OCI-LY3 (cell line): ENCODE results near the gene BIRC6.
A peak's percentile ranks its signal among the peaks of the same experiment; 100 is the strongest.

Source experiments
- H2AFZ ChIP-seq: fragments of 200-600, 300-600 bp; shearing (Covaris generic); 2 replicates; pipeline ENCODE4 v1.6.0; 2014; ENCODE audit warnings: antibody characterized with exemption, low read depth, low read length
- H3K27ac ChIP-seq: fragments of 200-600, 300-600 bp; sonication (generic); 2 replicates; pipeline ENCODE4 v1.5.1; 2014; ENCODE audit warnings: mild to moderate bottlenecking, low read length, moderate library complexity, mixed read lengths
- H3K27me3 ChIP-seq: fragments of 200-600, 300-600 bp; sonication (generic); 2 replicates; pipeline ENCODE4 v1.6.1; 2014; ENCODE audit warnings: low read depth, low read length, mixed read lengths
- H3K36me3 ChIP-seq: fragments of 200-600, 300-600 bp; sonication (generic); replicated peaks from 2 replicates; pipeline ENCODE3; 2014; ENCODE audit warnings: low read depth, low read length, mixed read lengths
- H3K4me1 ChIP-seq: fragments of 300-600, 200-600 bp; sonication (generic); 2 replicates; pipeline ENCODE4 v1.6.1; 2014; ENCODE audit warnings: low read length, mixed read lengths
- H3K4me2 ChIP-seq: fragments of 200-600, 300-600 bp; sonication (generic); 2 replicates; pipeline ENCODE4 v1.6.1; 2014; ENCODE audit warnings: low read length, mixed read lengths
- H3K4me3 ChIP-seq: fragments of 300-600, 200-600 bp; sonication (generic); 2 replicates; pipeline ENCODE4 v1.5.1; 2014; ENCODE audit warnings: antibody characterized with exemption, mild to moderate bottlenecking, low read length, moderate library complexity
- H3K79me2 ChIP-seq: fragments of 300-600, 200-600 bp; shearing (Covaris generic); 2 replicates; pipeline ENCODE4 v1.6.1; 2014; ENCODE audit warnings: mild to moderate bottlenecking, low read length, mixed read lengths
- H3K9ac ChIP-seq: fragments of 300-600, 200-600 bp; shearing (Covaris generic); 2 replicates; pipeline ENCODE4 v1.6.0; 2014; ENCODE audit warnings: mild to moderate bottlenecking, low read length, moderate library complexity
- H3K9me3 ChIP-seq: fragments of 200-600, 300-600 bp; shearing (Covaris generic); 2 replicates; pipeline ENCODE4 v1.6.1; 2014; ENCODE audit warnings: low read length, mixed read lengths; ENCODE audit not compliant: insufficient read depth
- H4K20me1 ChIP-seq: fragments of 200-600, 300-600 bp; sonication (generic); 2 replicates; pipeline ENCODE4 v1.6.1; 2016; ENCODE audit warnings: low read length, mixed read lengths; ENCODE audit not compliant: insufficient read depth
- EZH2phosphoT487 ChIP-seq: fragments of 200-600 bp; shearing (Covaris generic); IDR thresholded peaks from 2 replicates; pipeline ENCODE4 v1.6.1; 2018; ENCODE audit warnings: antibody characterized with exemption, mixed run types, low read depth
- TF ChIP-seq, protein P1 (sequence below): fragments of 200-600, 300-600 bp; sonication (generic); IDR thresholded peaks from 2 replicates; pipeline ENCODE4 v1.5.1; 2014; ENCODE audit warnings: antibody characterized with exemption, low read length, low read depth

The BIRC6 gene

DNA sequence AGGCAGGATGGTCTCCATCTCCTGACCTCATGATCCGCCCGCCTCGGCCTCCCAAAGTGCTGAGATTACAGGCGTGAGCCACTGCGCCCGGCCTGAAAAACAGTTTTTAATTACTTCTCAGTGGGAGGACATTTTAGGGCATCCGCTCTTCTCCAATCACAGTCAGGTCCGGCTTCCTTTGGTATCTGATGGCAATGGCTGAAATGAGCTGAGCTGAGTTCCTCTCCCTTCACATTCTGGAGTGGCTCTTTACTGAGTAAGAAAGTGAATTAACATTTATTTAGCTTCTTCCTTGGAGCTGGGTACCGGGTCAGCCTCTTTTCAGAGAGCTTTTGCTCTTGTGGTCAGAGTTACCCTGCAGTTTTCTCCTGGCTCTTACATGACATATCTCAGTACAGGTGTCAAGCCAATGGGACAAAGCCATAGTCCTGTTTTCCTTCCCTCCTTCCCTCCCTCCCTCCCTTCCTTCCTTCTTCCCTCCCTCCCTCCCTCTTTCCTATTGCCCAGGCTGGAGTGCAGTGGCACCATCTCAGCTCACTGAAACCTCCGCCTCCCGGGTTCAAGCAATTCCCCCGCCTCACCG, 269.9 kb downstream of the BIRC6 start:
- no peak overlapping the region for H3K9ac ChIP-seq
- no peak for TF ChIP-seq EZH2phosphoT487

DNA sequence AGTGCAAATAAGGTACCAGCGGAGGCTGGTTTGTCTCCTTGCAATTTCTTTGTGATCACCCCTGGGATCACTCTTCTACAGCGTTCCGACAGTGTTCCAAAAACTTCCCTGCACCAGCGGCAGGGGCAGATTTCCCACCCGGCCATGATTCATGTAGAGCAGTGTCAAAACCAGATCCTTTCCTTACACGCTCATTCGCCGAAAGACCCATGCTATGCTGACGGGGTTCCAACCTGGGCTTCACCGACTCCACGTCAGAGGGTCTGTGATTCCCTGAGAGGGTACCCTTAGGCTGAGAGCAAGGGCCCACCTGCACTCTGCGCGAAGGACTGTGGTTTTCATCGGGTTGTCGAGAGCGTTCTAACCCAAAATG, 270.6 kb downstream of the BIRC6 start:
- H3K9me3 ChIP-seq: no peaks in the 10 kb centered on the region
- no peak overlapping the region for H3K27ac ChIP-seq
- H3K9ac ChIP-seq: peak overlapping the region; percentile 41; the same call in 1 of the 2 replicates
- TF ChIP-seq EZH2phosphoT487: no peak
- TF ChIP-seq, protein P1, sequence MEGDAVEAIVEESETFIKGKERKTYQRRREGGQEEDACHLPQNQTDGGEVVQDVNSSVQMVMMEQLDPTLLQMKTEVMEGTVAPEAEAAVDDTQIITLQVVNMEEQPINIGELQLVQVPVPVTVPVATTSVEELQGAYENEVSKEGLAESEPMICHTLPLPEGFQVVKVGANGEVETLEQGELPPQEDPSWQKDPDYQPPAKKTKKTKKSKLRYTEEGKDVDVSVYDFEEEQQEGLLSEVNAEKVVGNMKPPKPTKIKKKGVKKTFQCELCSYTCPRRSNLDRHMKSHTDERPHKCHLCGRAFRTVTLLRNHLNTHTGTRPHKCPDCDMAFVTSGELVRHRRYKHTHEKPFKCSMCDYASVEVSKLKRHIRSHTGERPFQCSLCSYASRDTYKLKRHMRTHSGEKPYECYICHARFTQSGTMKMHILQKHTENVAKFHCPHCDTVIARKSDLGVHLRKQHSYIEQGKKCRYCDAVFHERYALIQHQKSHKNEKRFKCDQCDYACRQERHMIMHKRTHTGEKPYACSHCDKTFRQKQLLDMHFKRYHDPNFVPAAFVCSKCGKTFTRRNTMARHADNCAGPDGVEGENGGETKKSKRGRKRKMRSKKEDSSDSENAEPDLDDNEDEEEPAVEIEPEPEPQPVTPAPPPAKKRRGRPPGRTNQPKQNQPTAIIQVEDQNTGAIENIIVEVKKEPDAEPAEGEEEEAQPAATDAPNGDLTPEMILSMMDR: no peak
- peaks cover 10% of the 10 kb centered on the region for H3K4me1 ChIP-seq
- H3K27me3 ChIP-seq: no peaks in the 10 kb centered on the region
- H2AFZ ChIP-seq: peak overlapping the region; percentile 76
- peak overlapping the region; percentile 79 for H3K4me3 ChIP-seq
- H3K36me3 ChIP-seq: peaks cover 5% of the 10 kb centered on the region
- peak overlapping the region; percentile 81 for H3K4me2 ChIP-seq
- peaks cover 17% of the 10 kb centered on the region for H3K79me2 ChIP-seq
- no peaks in the 10 kb centered on the region for H4K20me1 ChIP-seq

More for the DNA sequence above, 269.9 kb downstream of the BIRC6 start:
- Histone ChIP-seq H3K36me3 (peaks cover 4% of the 10 kb centered on the region), H3K27ac (no peak overlapping the region), H3K4me2 (no peak overlapping the region), H4K20me1 (no peaks in the 10 kb centered on the region), H2AFZ (no peak overlapping the region), H3K4me1 (peaks cover 5% of the 10 kb centered on the region; the same call in 1 of the 2 replicates), H3K27me3 (no peaks in the 10 kb centered on the region), H3K4me3 (no peak overlapping the region), H3K79me2 (peaks cover 17% of the 10 kb centered on the region), H3K9me3 (no peaks in the 10 kb centered on the region)

DNA sequence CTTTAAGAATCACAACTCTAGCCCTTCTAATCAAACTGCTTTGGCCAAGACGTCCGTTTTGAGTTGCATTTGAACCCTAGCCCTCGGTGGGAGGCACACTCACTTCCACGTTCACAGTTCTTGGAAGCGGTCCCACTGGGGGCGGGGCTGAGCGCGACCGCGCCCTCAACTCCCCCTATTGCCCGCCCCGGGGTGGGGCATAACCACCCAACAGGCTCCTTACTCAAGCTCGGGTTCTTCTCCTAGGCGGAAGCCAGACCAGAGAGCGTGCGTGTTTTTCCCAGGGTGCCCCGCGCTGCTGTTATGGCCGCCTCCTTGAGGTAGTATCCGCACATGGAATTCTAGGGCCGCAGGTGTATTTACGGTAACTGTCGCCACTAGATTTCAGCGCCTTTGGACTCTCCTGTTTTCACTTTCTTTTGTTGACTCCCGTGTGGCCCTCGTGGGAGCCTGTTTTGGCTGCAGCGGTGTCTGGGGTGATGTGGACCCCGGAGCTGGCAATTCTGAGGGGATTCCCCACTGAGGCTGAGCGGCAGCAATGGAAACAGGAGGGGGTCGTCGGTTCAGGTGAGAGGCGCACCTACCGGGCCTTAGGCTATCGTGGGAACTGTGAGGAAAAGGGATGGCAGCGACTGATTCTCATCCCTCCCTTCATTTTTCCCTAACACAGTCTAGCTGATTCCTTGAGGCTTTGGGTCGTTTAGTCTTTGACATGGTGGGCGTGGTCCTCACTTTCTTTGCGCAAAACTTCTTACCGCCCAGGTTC, 271.2 kb downstream of the BIRC6 start, which contains the start of gene TTC27:
Gene TTC27 (plus strand): TSS at position 237 of the 766 bp plus-strand sequence. CDS start 243 bp downstream, at position 480.
- TF ChIP-seq, protein P1: no peak
- TF ChIP-seq EZH2phosphoT487: no peak
- Histone ChIP-seq H3K79me2 (peaks cover 17% of the 10 kb centered on the region), H3K9ac (peak within 1 kb of the TSS; percentile 63), H3K4me3 (peak within 1 kb of the TSS; percentile 79), H3K4me2 (peak within 1 kb of the TSS; percentile 81), H3K4me1 (peaks cover 15% of the 10 kb centered on the region), H3K9me3 (no peaks in the 10 kb centered on the region), H2AFZ (peak within 1 kb of the TSS; percentile 76), H3K27me3 (no peaks in the 10 kb centered on the region), H3K36me3 (peaks cover 10% of the 10 kb centered on the region), H4K20me1 (no peaks in the 10 kb centered on the region), H3K27ac (no peak within 1 kb of the TSS)

DNA sequence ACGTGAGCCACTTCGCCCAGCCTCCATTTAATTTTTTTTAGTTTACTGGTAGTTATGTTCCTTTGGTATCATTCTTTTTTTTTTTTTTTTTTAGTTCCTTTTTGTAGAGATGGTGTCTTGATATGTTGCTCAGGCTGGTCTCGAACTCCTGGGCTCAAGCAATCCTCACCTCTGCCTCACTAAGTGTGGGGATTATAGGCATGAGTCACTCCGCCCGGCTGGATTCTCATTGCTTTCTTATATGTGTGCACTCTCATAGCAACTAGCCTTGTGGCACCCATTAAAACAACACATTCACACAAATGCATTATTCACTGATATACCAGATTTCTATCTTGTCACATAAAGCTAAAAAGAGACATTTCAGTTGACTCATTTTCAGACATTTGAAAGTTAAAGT, 275.3 kb downstream of the BIRC6 start:
- Histone ChIP-seq H3K9ac (no peak overlapping the region), H3K27ac (peak overlapping the region; percentile 1; the same call in 1 of the 2 replicates), H3K4me3 (no peak overlapping the region), H3K4me1 (peaks cover 15% of the 10 kb centered on the region), H3K9me3 (no peaks in the 10 kb centered on the region), H3K4me2 (peak overlapping the region; percentile 21; the same call in 1 of the 2 replicates), H4K20me1 (no peaks in the 10 kb centered on the region), H2AFZ (no peak overlapping the region), H3K79me2 (peaks cover 17% of the 10 kb centered on the region), H3K27me3 (no peaks in the 10 kb centered on the region), H3K36me3 (peaks cover 14% of the 10 kb centered on the region)
- TF ChIP-seq, protein P1: no peak
- TF ChIP-seq EZH2phosphoT487: no peak
